A673 (cell line): ENCODE data around the gene NF1. TPM values are rescaled to one million over a fixed set of nuclear protein-coding genes. Genes with fewer than 3 reads are reported as not detected.

Experiments
- BruUV-seq: library from RNA; stranded (reverse); fragments of 400-500 nt; replicated peaks from 2 replicates; lab custom pipeline; 2021; lab: Mats Ljungman, UMichigan
- CTCF ChIA-PET: fragments of 300-600 bp; sonication (Branson Sonifier 250); formaldehyde crosslinking; loops from one replicate; lab custom pipeline; 2022; ENCODE audit warnings: antibody characterized with exemption; lab: Charles Lee
- POLR2A ChIA-PET: fragments of 300-600 bp; sonication (Branson Sonifier 250); formaldehyde crosslinking; loops from one replicate; lab custom pipeline; 2022; ENCODE audit warnings: antibody characterized with exemption; ENCODE audit not compliant: low non-redundant PET; lab: Charles Lee
- DNase-seq: peaks from one replicate; pipeline ENCODE4 v3.0.0-alpha.2; 2015; ENCODE audit warnings: low spot score
- H3K27ac ChIP-seq: fragments of 200-600 bp; sonication (generic); 2 replicates; pipeline ENCODE4 v1.5.1; 2016; ENCODE audit warnings: mixed run types, low read depth, mild to moderate bottlenecking, mixed read lengths, antibody characterized with exemption, low read length; ENCODE audit not compliant: poor library complexity, severe bottlenecking
- H3K27me3 ChIP-seq: fragments of 200-600 bp; sonication (generic); replicated peaks from 2 replicates; pipeline ENCODE4 v1.6.1; 2017; ENCODE audit warnings: mixed run types, low read depth, mild to moderate bottlenecking, mixed read lengths, antibody characterized with exemption, low read length; ENCODE audit not compliant: insufficient read depth, poor library complexity
- H3K36me3 ChIP-seq: fragments of 200-600 bp; sonication (generic); 2 replicates; pipeline ENCODE4 v1.6.1; 2016; ENCODE audit warnings: mixed run types, mild to moderate bottlenecking, mixed read lengths, antibody characterized with exemption, low read length; ENCODE audit not compliant: insufficient read depth, poor library complexity, severe bottlenecking
- H3K4me1 ChIP-seq: fragments of 200-600 bp; sonication (generic); 2 replicates; pipeline ENCODE4 v1.6.1; 2017; ENCODE audit warnings: mixed run types, mild to moderate bottlenecking, mixed read lengths, antibody characterized with exemption, low read length; ENCODE audit not compliant: insufficient read depth, poor library complexity, severe bottlenecking
- H3K4me3 ChIP-seq: fragments of 200-600 bp; sonication (generic); 2 replicates; pipeline ENCODE4 v1.5.1; 2016; ENCODE audit warnings: low read depth, mixed run types, mild to moderate bottlenecking, mixed read lengths, low read length; ENCODE audit not compliant: poor library complexity, severe bottlenecking
- H3K9me3 ChIP-seq: fragments of 200-600 bp; sonication (generic); 2 replicates; pipeline ENCODE4 v1.6.1; 2016; ENCODE audit warnings: mixed run types, low read depth, mild to moderate bottlenecking, mixed read lengths, antibody characterized with exemption, low read length; ENCODE audit not compliant: poor library complexity, severe bottlenecking
- CTCF ChIP-seq: fragments of 300-800, 200-600 bp; sonication (generic); conservative IDR thresholded peaks from 2 replicates; pipeline ENCODE4 v1.5.1; 2017; ENCODE audit warnings: low read depth, mild to moderate bottlenecking, antibody characterized with exemption, low read length, moderate library complexity, mixed read lengths
- EZH2 ChIP-seq: fragments of 200-600 bp; sonication (generic); IDR thresholded peaks from 2 replicates; pipeline ENCODE4 v1.6.1; 2017; ENCODE audit warnings: borderline replicate concordance, low read depth, mild to moderate bottlenecking, mixed read lengths, antibody characterized with exemption, low read length; ENCODE audit not compliant: poor library complexity, severe bottlenecking
- intact Hi-C: fragments of 100-400 bp; cut with micrococcal nuclease; formaldehyde crosslinking; loops from one replicate; pipeline ENCODE4 v1.10.0; 2022; ENCODE audit not compliant: unreplicated experiment
- total RNA-seq: library from RNA; stranded (reverse); gene quantifications from 2 replicates; pipeline ENCODE4 v1.2.3, GENCODE V29; 2021

NF1 gene
- total RNA-seq, 1 experiment from 2014 or later = 32.1 TPM

- ChIA-PET CTCF (no interaction called here), POLR2A (no interaction called here)
- no peaks in the 10 kb centered on the region for H3K4me1 ChIP-seq
- no peaks in the 10 kb centered on the region for H3K27me3 ChIP-seq
- peak; percentile 39 for DNase-seq
- H3K9me3 ChIP-seq = no peaks in the 10 kb centered on the region
- TF ChIP-seq EZH2 = no peak
- no peak for TF ChIP-seq CTCF
- intact Hi-C loops = no loop called here
- no peak overlapping the region for H3K27ac ChIP-seq
- no peak overlapping the region for H3K4me3 ChIP-seq
- H3K36me3 ChIP-seq = no peaks in the 10 kb centered on the region
- no TSS peak for BruUV-seq
Observed at GRCh38 chr17:31224366-31224765, 129.6 kb downstream of the NF1 start.

GRCh38 chr17:31225831-31226230, 131.1 kb downstream of the NF1 start:
- intact Hi-C loops = no loop called here
- ChIA-PET POLR2A (no interaction called here), CTCF (no interaction called here)
- Histone ChIP-seq H3K27me3 (no peaks in the 10 kb centered on the region), H3K36me3 (no peaks in the 10 kb centered on the region), H3K9me3 (no peaks in the 10 kb centered on the region), H3K27ac (no peak overlapping the region), H3K4me1 (no peaks in the 10 kb centered on the region), H3K4me3 (no peak overlapping the region)
- TF ChIP-seq CTCF (no peak), EZH2 (no peak)
- BruUV-seq = no TSS peak
- no peak for DNase-seq

GRCh38 chr17:31226373-31226772, 131.6 kb downstream of the NF1 start:
- Histone ChIP-seq H3K27ac (no peak overlapping the region), H3K27me3 (no peaks in the 10 kb centered on the region), H3K36me3 (no peaks in the 10 kb centered on the region), H3K9me3 (no peaks in the 10 kb centered on the region), H3K4me1 (no peaks in the 10 kb centered on the region), H3K4me3 (no peak overlapping the region)
- intact Hi-C loops = no loop called here
- no TSS peak for BruUV-seq
- CTCF ChIA-PET = no interaction called here
- POLR2A ChIA-PET = no interaction called here
- no peak for DNase-seq
- TF ChIP-seq CTCF (no peak), EZH2 (no peak)
